HepG2 (cell line): ENCODE results near the gene FAM114A2. TPM values are rescaled to one million over a fixed set of nuclear protein-coding genes. Genes with fewer than 3 reads are reported as not detected.

Experiments
- CBX1 ChIP-seq: IDR thresholded peaks from one replicate; pipeline ENCODE4 v1.6.1; 2016; ENCODE audit warnings: antibody characterized with exemption, low read depth
- IKZF1 ChIP-seq: fragments of 450-650 bp; IDR thresholded peaks from 2 replicates; pipeline ENCODE4 v1.7.1; 2016
- KAT7 ChIP-seq: IDR thresholded peaks from 2 replicates; pipeline ENCODE4 v1.6.1; 2018; ENCODE audit warnings: borderline replicate concordance, missing compliant biosample characterization
- RFXANK ChIP-seq: IDR thresholded peaks from 2 replicates; pipeline ENCODE4 v1.6.1; 2016
- TBX2 ChIP-seq: sonication (generic); formaldehyde crosslinking; IDR thresholded peaks from 2 replicates; pipeline ENCODE4 v1.5.0; 2020; ENCODE audit warnings: missing genetic modification reagents, mild to moderate bottlenecking, borderline replicate concordance
- ZBTB1 ChIP-seq: sonication (generic); formaldehyde crosslinking; IDR thresholded peaks from 2 replicates; pipeline ENCODE4 v1.4.0; 2020; ENCODE audit warnings: missing genetic modification reagents, borderline replicate concordance
- ZEB1 ChIP-seq: IDR thresholded peaks from 2 replicates; pipeline ENCODE4 v1.6.1; 2012; ENCODE audit warnings: mild to moderate bottlenecking, low read depth, inconsistent platforms; ENCODE audit not compliant: insufficient replicate concordance
- polyA plus RNA-seq, 8 experiments: library from polyadenylated mRNA; depleted of rRNA in 3 of 8; stranded (reverse) in 7 of 8; unstranded in 1 of 8; fragments of >200 nt; fragmentation: Illumina TruSeq in 4 of 8; extraction: Trizol in 4 of 8; gene quantifications; 2 replicates each; pipeline versions ENCODE4 v1.2.1 to v1.2.3, GENCODE V29; 2011 to 2016; ENCODE audit warnings: low read depth in 4 of 8, missing spikeins in 1 of 8, mixed read lengths in 1 of 8; ENCODE audit not compliant: insufficient read depth in 1 of 8
- total RNA-seq, 5 experiments: library from RNA; depleted of rRNA; stranded (reverse); fragments of >200 nt; fragmentation: Illumina TruSeq; extraction: Trizol; gene quantifications; 2 replicates each; pipeline ENCODE4 v1.2.3, GENCODE V29; 2016; ENCODE audit warnings: low read depth in 1 of 5
- TF ChIP-seq, protein P1 (sequence below): sonication (generic); formaldehyde crosslinking; IDR thresholded peaks from 2 replicates; pipeline ENCODE4 v1.8.0; 2022; ENCODE audit warnings: mild to moderate bottlenecking, missing genetic modification reagents; ENCODE audit not compliant: insufficient replicate concordance
- TF ChIP-seq, protein P2 (sequence below): sonication (generic); formaldehyde crosslinking; IDR thresholded peaks from 2 replicates; pipeline ENCODE4 v1.4.0; 2020; ENCODE audit warnings: missing genetic modification reagents
- TF ChIP-seq, protein P3 (sequence below): sonication (generic); formaldehyde crosslinking; IDR thresholded peaks from 2 replicates; pipeline ENCODE4 v1.5.1; 2020; ENCODE audit warnings: missing genetic modification reagents, mild to moderate bottlenecking, borderline replicate concordance
- TF ChIP-seq, protein P4 (sequence below): sonication (generic); formaldehyde crosslinking; IDR thresholded peaks from 2 replicates; pipeline ENCODE4 v1.5.0; 2020; ENCODE audit warnings: mild to moderate bottlenecking, missing genetic modification reagents, borderline replicate concordance
- TF ChIP-seq, protein P5 (sequence below): IDR thresholded peaks from 2 replicates; pipeline ENCODE4 v1.6.1; 2012; ENCODE audit warnings: low read depth, low read length, improper control_type of control experiment
- TF ChIP-seq, protein P6 (sequence below): sonication (generic); formaldehyde crosslinking; IDR thresholded peaks from 2 replicates; pipeline ENCODE4 v1.8.1; 2023; ENCODE audit warnings: missing genetic modification reagents, inconsistent platforms, borderline replicate concordance

The FAM114A2 gene
- total and polyA plus RNA-seq, 2 of the 13 experiments (the other 11 are each of a cell fraction or from before 2014, with no cell fraction given) = 6.9 to 11.4 TPM

DNA sequence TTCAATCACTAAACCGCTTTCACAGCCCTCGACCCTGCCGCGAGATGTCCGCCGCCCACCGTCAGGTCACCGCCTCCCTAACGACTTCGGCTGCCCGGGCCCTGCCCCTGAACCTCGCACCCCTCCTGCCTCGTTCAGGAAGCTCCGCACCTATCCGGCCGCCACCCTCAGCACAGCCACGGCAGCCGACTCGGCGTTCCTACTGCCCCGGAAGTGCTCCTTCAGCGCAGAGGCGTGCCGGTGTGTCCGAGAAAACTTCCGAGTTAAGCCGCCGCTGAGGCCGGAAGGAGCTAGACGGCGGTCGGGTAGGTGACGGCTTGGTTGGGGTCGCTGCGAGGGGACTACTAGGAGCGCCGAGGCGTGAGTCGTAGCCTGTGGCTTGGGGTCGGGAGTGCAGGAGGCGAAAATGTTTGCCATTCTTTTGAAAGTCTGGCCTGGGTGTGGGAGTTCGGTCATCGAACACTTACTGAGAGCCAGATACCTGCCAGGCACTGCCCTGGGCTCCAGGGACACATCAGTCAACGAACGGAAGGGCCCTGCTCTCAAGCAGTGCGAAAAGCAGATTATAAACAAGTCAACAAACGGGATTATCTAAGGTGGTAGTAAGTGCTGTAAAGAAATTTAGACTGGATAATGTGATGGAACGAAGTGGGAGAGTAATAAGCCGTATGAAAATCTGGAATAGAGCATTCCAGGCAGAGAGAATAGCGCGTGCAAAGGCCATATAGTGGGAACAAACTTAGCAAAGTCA, at the start of gene FAM114A2, which contains the start of gene MFAP3 (continued):
- TF ChIP-seq TBX2 (CRISPR knock-in tag) (peak; percentile 78; the same call in 1 of the 2 replicates), IKZF1 (no peak), KAT7 (peak; percentile 86; the same call in 1 of the 2 replicates), ZBTB1 (no peak), RFXANK (CRISPR knock-in tag) (no peak), ZEB1 (no peak), CBX1 (no peak)
- TF ChIP-seq, protein P1, sequence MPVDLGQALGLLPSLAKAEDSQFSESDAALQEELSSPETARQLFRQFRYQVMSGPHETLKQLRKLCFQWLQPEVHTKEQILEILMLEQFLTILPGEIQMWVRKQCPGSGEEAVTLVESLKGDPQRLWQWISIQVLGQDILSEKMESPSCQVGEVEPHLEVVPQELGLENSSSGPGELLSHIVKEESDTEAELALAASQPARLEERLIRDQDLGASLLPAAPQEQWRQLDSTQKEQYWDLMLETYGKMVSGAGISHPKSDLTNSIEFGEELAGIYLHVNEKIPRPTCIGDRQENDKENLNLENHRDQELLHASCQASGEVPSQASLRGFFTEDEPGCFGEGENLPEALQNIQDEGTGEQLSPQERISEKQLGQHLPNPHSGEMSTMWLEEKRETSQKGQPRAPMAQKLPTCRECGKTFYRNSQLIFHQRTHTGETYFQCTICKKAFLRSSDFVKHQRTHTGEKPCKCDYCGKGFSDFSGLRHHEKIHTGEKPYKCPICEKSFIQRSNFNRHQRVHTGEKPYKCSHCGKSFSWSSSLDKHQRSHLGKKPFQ (CRISPR knock-in tag) = peak; percentile 82
- TF ChIP-seq, protein P2, sequence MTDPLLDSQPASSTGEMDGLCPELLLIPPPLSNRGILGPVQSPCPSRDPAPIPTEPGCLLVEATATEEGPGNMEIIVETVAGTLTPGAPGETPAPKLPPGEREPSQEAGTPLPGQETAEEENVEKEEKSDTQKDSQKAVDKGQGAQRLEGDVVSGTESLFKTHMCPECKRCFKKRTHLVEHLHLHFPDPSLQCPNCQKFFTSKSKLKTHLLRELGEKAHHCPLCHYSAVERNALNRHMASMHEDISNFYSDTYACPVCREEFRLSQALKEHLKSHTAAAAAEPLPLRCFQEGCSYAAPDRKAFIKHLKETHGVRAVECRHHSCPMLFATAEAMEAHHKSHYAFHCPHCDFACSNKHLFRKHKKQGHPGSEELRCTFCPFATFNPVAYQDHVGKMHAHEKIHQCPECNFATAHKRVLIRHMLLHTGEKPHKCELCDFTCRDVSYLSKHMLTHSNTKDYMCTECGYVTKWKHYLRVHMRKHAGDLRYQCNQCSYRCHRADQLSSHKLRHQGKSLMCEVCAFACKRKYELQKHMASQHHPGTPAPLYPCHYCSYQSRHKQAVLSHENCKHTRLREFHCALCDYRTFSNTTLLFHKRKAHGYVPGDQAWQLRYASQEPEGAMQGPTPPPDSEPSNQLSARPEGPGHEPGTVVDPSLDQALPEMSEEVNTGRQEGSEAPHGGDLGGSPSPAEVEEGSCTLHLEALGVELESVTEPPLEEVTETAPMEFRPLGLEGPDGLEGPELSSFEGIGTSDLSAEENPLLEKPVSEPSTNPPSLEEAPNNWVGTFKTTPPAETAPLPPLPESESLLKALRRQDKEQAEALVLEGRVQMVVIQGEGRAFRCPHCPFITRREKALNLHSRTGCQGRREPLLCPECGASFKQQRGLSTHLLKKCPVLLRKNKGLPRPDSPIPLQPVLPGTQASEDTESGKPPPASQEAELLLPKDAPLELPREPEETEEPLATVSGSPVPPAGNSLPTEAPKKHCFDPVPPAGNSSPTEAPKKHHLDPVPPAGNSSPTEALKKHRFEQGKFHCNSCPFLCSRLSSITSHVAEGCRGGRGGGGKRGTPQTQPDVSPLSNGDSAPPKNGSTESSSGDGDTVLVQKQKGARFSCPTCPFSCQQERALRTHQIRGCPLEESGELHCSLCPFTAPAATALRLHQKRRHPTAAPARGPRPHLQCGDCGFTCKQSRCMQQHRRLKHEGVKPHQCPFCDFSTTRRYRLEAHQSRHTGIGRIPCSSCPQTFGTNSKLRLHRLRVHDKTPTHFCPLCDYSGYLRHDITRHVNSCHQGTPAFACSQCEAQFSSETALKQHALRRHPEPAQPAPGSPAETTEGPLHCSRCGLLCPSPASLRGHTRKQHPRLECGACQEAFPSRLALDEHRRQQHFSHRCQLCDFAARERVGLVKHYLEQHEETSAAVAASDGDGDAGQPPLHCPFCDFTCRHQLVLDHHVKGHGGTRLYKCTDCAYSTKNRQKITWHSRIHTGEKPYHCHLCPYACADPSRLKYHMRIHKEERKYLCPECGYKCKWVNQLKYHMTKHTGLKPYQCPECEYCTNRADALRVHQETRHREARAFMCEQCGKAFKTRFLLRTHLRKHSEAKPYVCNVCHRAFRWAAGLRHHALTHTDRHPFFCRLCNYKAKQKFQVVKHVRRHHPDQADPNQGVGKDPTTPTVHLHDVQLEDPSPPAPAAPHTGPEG (CRISPR knock-in tag) = no peak
- TF ChIP-seq, protein P3, sequence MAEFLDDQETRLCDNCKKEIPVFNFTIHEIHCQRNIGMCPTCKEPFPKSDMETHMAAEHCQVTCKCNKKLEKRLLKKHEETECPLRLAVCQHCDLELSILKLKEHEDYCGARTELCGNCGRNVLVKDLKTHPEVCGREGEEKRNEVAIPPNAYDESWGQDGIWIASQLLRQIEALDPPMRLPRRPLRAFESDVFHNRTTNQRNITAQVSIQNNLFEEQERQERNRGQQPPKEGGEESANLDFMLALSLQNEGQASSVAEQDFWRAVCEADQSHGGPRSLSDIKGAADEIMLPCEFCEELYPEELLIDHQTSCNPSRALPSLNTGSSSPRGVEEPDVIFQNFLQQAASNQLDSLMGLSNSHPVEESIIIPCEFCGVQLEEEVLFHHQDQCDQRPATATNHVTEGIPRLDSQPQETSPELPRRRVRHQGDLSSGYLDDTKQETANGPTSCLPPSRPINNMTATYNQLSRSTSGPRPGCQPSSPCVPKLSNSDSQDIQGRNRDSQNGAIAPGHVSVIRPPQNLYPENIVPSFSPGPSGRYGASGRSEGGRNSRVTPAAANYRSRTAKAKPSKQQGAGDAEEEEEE (CRISPR knock-in tag) = no peak
- TF ChIP-seq, protein P4, sequence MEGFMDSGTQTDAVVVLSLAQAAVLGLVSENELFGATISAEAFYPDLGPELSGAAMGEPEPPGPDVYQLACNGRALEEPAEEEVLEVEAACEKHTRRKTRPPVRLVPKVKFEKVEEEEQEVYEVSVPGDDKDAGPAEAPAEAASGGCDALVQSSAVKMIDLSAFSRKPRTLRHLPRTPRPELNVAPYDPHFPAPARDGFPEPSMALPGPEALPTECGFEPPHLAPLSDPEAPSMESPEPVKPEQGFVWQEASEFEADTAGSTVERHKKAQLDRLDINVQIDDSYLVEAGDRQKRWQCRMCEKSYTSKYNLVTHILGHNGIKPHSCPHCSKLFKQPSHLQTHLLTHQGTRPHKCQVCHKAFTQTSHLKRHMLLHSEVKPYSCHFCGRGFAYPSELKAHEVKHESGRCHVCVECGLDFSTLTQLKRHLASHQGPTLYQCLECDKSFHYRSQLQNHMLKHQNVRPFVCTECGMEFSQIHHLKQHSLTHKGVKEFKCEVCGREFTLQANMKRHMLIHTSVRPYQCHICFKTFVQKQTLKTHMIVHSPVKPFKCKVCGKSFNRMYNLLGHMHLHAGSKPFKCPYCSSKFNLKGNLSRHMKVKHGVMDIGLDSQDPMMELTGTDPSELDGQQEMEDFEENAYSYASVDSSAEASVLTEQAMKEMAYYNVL (CRISPR knock-in tag) = peak; percentile 68; the same call in 1 of the 2 replicates
- TF ChIP-seq, protein P5, sequence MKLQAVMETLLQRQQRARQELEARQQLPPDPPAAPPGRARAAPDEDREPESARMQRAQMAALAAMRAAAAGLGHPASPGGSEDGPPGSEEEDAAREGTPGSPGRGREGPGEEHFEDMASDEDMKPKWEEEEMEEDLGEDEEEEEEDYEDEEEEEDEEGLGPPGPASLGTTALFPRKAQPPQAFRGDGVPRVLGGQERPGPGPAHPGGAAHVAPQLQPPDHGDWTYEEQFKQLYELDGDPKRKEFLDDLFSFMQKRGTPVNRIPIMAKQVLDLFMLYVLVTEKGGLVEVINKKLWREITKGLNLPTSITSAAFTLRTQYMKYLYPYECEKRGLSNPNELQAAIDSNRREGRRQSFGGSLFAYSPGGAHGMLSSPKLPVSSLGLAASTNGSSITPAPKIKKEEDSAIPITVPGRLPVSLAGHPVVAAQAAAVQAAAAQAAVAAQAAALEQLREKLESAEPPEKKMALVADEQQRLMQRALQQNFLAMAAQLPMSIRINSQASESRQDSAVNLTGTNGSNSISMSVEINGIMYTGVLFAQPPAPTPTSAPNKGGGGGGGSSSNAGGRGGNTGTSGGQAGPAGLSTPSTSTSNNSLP = peak; percentile 22; the same call in 1 of the 2 replicates
- TF ChIP-seq, protein P6, sequence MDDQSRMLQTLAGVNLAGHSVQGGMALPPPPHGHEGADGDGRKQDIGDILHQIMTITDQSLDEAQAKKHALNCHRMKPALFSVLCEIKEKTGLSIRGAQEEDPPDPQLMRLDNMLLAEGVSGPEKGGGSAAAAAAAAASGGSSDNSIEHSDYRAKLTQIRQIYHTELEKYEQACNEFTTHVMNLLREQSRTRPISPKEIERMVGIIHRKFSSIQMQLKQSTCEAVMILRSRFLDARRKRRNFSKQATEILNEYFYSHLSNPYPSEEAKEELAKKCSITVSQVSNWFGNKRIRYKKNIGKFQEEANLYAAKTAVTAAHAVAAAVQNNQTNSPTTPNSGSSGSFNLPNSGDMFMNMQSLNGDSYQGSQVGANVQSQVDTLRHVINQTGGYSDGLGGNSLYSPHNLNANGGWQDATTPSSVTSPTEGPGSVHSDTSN = no peak
